Measurements from ENCODE around the gene MTCH1. TPM values are rescaled to one million over a fixed set of nuclear protein-coding genes. Genes with fewer than 3 reads are reported as not detected.
A peak's percentile ranks its signal among the peaks of the same experiment; 100 is the strongest.

MTCH1 gene
- total and polyA plus RNA-seq, 9 of the 15 experiments (the other 6 are each of a cell fraction or from before 2014, with no cell fraction given) = 7.9 to 161 (median 118) TPM

DNA sequence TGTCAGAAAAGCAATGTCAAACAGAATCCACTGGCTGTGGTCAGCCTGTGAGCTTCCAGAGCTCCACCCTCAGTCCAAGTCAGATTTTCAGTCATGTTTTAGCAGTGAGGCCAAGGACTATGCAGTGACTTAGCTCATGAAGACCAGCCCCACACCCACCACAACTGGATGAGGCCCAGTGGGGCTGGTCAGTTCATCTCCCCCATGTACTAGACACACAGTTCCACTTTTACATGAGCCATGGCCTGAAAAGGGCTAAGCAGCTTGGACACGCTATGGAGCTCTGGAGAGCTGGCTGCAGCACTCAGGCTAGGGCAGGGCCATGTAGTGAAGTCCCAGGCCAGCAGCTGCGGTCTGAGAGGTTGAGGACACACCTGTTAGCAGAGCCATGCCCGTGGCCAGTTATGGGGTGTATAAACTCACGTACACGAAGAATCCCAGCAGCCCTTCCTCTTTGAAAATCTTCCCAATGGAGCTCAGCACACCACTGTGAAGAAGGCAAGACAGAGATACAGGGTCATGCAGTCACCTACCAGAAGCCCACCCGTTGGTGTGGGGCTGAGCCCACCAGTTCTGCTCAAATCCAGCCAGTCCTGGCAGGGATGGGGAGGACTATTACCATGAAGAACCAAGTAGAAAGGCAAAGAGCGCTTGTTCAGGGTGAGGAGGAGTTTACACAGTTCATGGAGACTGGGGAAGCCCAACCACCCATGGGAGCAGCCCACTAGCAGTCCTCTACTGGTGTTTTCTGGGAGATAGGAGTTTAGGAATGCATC, 10.6 kb downstream of the MTCH1 start:
- WGBS (ENCODE audit: insufficient coverage, low coverage, missing lambda C conversion rate) = 91% methylated on average over 7 of the region's 7 CpGs
- CTCF ChIA-PET (ENCODE audit: low intra/inter-chr PET ratio) = interaction anchor here (0.6 kb wide), 1 partner anchor 42 kb away, joined by 3 read pairs; no protein-coding TSS in a partner anchor
- DNase-seq (ENCODE audit: extremely low read depth in 1 of 4, low spot score in 3 of 4) (peak in 1 of 4 experiments; percentile 27), ATAC-seq (no peak), FAIRE-seq (no peak)
- H3K27ac ChIP-seq (ENCODE audit: extremely low read depth, low read depth, low read length) = no peak overlapping the region
- in situ Hi-C loops (cut with MboI) (no loop called here), intact Hi-C loops (cut with micrococcal nuclease) (no loop called here)
- POLR2A ChIA-PET = interaction anchor here (0.6 to 1.2 kb wide), 7 partner anchors 9 to 545 kb away, joined by 3 to 6 read pairs (median 3); partner anchors contain the start of genes MTCH1 and PI16
- H2AFZ ChIP-seq (ENCODE audit: low read depth, low read length) = no peak overlapping the region
- no peak overlapping the region; the same call in 1 of the 2 replicates for H3K4me2 ChIP-seq (ENCODE audit: insufficient read depth, low read length)
- no peaks in the 10 kb centered on the region for H3K9me3 ChIP-seq (replicated peaks; ENCODE audit: control insufficient read depth, insufficient read depth, low read depth, low read length)
- peaks cover 23% of the 10 kb centered on the region for H4K20me1 ChIP-seq (replicated peaks; ENCODE audit: control insufficient read depth, insufficient read depth, low read length)
- H3K79me2 ChIP-seq (ENCODE audit: control insufficient read depth, insufficient read depth, low read length) = peaks cover 15% of the 10 kb centered on the region
- H3K4me3 ChIP-seq = no peak overlapping the region
- TF ChIP-seq CHD2 (IDR thresholded peaks at IDR 0.05; ENCODE audit: low read depth, low read length) (no peak), ZNF551 (CRISPR knock-in tag; IDR thresholded peaks at IDR 0.05) (no peak), IRF2 (CRISPR knock-in tag; IDR thresholded peaks at IDR 0.05) (0 out of 2 replicates have a peak, but pooled peaks have one; percentile 28)
- H3K4me1 ChIP-seq (replicated peaks in 1 of 2; ENCODE audit: control insufficient read depth in 2 of 2, insufficient read depth in 2 of 2, low read length in 2 of 2) = peaks cover 2 to 4% of the 10 kb centered on the region in 2 experiments; a peak in 4 of 5 replicates
- peaks cover 4% of the 10 kb centered on the region for H3K9me1 ChIP-seq (ENCODE audit: control insufficient read depth, insufficient read depth, low read length)
- H3K36me3 ChIP-seq (ENCODE audit: control insufficient read depth, insufficient read depth, low read length) = peaks cover 100% of the 10 kb centered on the region
- H3K27me3 ChIP-seq (ENCODE audit: control insufficient read depth in 2 of 2, insufficient read depth in 2 of 2, low read length in 2 of 2) = no peaks in the 10 kb centered on the region
- H3K9ac ChIP-seq (ENCODE audit: insufficient read depth in 1 of 2, low read depth in 2 of 2, low read length in 2 of 2) = peak overlapping the region in 1 of 2 experiments; percentile 5; a peak in 1 of 4 replicates
- BruUV-seq (replicated peaks) = no TSS peak

DNA sequence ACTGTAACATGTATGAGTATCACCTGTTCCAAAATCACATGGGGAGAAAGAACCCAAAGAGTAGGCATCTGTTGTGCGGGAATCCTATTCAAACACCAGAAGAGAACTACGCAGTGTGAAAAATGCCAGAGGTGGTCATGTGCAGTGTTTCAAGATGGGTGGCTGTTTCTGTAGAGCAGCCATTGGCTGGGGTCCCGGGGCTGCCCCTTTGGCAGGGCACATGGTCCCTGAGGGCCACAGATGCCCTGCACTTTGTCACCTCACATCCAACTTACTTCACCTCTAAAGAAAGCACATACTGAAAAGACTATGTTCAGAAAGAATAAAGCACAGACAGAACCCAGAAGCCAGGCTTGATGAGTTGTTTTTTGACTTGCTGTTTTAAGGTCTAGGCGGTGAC, 12.3 kb downstream of the MTCH1 start:
- Histone ChIP-seq H4K20me1 (replicated peaks; ENCODE audit: control insufficient read depth, insufficient read depth, low read length) (peaks cover 11% of the 10 kb centered on the region; the same call in 1 of the 2 replicates), H3K79me2 (ENCODE audit: control insufficient read depth, insufficient read depth, low read length) (no peaks in the 10 kb centered on the region), H3K9ac (ENCODE audit: insufficient read depth in 1 of 2, low read depth in 2 of 2, low read length in 2 of 2) (no peak overlapping the region), H3K4me3 (no peak overlapping the region), H3K4me1 (replicated peaks in 1 of 2; ENCODE audit: control insufficient read depth in 2 of 2, insufficient read depth in 2 of 2, low read length in 2 of 2) (peaks cover 2 to 7% of the 10 kb centered on the region in 2 experiments; a peak in 4 of 5 replicates), H3K4me2 (ENCODE audit: insufficient read depth, low read length) (no peak overlapping the region), H3K27me3 (ENCODE audit: control insufficient read depth in 2 of 2, insufficient read depth in 2 of 2, low read length in 2 of 2) (no peaks in the 10 kb centered on the region), H3K36me3 (ENCODE audit: control insufficient read depth, insufficient read depth, low read length) (peaks cover 100% of the 10 kb centered on the region), H3K9me1 (ENCODE audit: control insufficient read depth, insufficient read depth, low read length) (peaks cover 4% of the 10 kb centered on the region), H3K9me3 (replicated peaks; ENCODE audit: control insufficient read depth, insufficient read depth, low read depth, low read length) (no peaks in the 10 kb centered on the region), H3K27ac (ENCODE audit: extremely low read depth, low read depth, low read length) (no peak overlapping the region), H2AFZ (ENCODE audit: low read depth, low read length) (no peak overlapping the region)
- DNase-seq (ENCODE audit: extremely low read depth in 1 of 4, low spot score in 3 of 4) (no peak), FAIRE-seq (peak; percentile 48), ATAC-seq (no peak)
- WGBS (ENCODE audit: insufficient coverage, low coverage, missing lambda C conversion rate) = 88% methylated on average over 4 of the region's 4 CpGs
- ChIA-PET CTCF (ENCODE audit: low intra/inter-chr PET ratio) (no interaction called here), POLR2A (no interaction called here)
- BruUV-seq (replicated peaks) = no TSS peak
- in situ Hi-C loops (cut with MboI) (no loop called here), intact Hi-C loops (cut with micrococcal nuclease) (no loop called here)
- TF ChIP-seq PHB (CRISPR knock-in tag; IDR thresholded peaks at IDR 0.05) = no peak
- no peak for TF ChIP-seq ZNF224 (CRISPR knock-in tag; IDR thresholded peaks at IDR 0.05)
- no peak for TF ChIP-seq PHF20 (IDR thresholded peaks at IDR 0.05; ENCODE audit: partially characterized antibody)
- TF ChIP-seq, protein P1, sequence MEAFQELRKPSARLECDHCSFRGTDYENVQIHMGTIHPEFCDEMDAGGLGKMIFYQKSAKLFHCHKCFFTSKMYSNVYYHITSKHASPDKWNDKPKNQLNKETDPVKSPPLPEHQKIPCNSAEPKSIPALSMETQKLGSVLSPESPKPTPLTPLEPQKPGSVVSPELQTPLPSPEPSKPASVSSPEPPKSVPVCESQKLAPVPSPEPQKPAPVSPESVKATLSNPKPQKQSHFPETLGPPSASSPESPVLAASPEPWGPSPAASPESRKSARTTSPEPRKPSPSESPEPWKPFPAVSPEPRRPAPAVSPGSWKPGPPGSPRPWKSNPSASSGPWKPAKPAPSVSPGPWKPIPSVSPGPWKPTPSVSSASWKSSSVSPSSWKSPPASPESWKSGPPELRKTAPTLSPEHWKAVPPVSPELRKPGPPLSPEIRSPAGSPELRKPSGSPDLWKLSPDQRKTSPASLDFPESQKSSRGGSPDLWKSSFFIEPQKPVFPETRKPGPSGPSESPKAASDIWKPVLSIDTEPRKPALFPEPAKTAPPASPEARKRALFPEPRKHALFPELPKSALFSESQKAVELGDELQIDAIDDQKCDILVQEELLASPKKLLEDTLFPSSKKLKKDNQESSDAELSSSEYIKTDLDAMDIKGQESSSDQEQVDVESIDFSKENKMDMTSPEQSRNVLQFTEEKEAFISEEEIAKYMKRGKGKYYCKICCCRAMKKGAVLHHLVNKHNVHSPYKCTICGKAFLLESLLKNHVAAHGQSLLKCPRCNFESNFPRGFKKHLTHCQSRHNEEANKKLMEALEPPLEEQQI (IDR thresholded peaks at IDR 0.05) = no peak
- no peak for TF ChIP-seq ERF (CRISPR knock-in tag; IDR thresholded peaks at IDR 0.05)
- no peak for TF ChIP-seq ZNF695 (CRISPR knock-in tag; IDR thresholded peaks at IDR 0.05)
- TF ChIP-seq MAFF (IDR thresholded peaks at IDR 0.05; ENCODE audit: low read length) = no peak
- no peak for TF ChIP-seq GABPB2 (CRISPR knock-in tag; conservative IDR thresholded peaks at IDR 0.05)
- TF ChIP-seq GABPB1 (CRISPR knock-in tag; IDR thresholded peaks at IDR 0.05) = no peak
- no peak for TF ChIP-seq IFI16 (CRISPR knock-in tag; IDR thresholded peaks at IDR 0.05)
- no peak for TF ChIP-seq POLR2AphosphoS2 (IDR thresholded peaks at IDR 0.05; ENCODE audit: low read length)
- no peak for TF ChIP-seq POLR2A (conservative IDR thresholded peaks at IDR 0.05)
- TF ChIP-seq CHD1 (IDR thresholded peaks at IDR 0.05; ENCODE audit: low read length) = no peak
